Osteocyte (in vitro differentiated cells): ENCODE measurements around the gene GLCE. TPM values are rescaled to one million over a fixed set of nuclear protein-coding genes. Genes with fewer than 3 reads are reported as not detected.

ENCODE experiments used
- DNase-seq: peaks from one replicate; pipeline ENCODE4 v3.0.0; 2021; ENCODE audit warnings: mixed read lengths; ENCODE audit not compliant: unreplicated experiment; ENCODE audit errors: extremely low spot score
- H3K27ac Mint-ChIP-seq: one replicate; pipeline ENCODE4 v1.8.0; 2021; ENCODE audit warnings: mild to moderate bottlenecking, mixed read lengths; ENCODE audit not compliant: unreplicated experiment
- H3K27me3 Mint-ChIP-seq: one replicate; pipeline ENCODE4 v1.8.0; 2021; ENCODE audit warnings: mixed read lengths; ENCODE audit not compliant: unreplicated experiment
- H3K36me3 Mint-ChIP-seq: one replicate; pipeline ENCODE4 v1.8.0; 2021; ENCODE audit warnings: mixed read lengths; ENCODE audit not compliant: unreplicated experiment
- H3K4me1 Mint-ChIP-seq: one replicate; pipeline ENCODE4 v1.8.0; 2021; ENCODE audit warnings: mixed read lengths; ENCODE audit not compliant: unreplicated experiment
- H3K4me3 Mint-ChIP-seq: one replicate; pipeline ENCODE4 v1.8.0; 2021; ENCODE audit warnings: mild to moderate bottlenecking, moderate library complexity, mixed read lengths; ENCODE audit not compliant: unreplicated experiment
- H3K9me3 Mint-ChIP-seq: one replicate; pipeline ENCODE4 v1.8.0; 2021; ENCODE audit warnings: mixed read lengths; ENCODE audit not compliant: unreplicated experiment
- total RNA-seq: library from RNA; stranded (reverse); gene quantifications from 2 replicates; pipeline ENCODE4 v1.2.1, GENCODE V29; 2021
- TF ChIP-seq, protein P1 (sequence below): fragments of 200-600 bp; sonication (generic); IDR thresholded peaks from 2 replicates; pipeline ENCODE4 v1.5.0; 2021; ENCODE audit warnings: antibody characterized with exemption, mild to moderate bottlenecking, moderate library complexity

Gene GLCE
- total RNA-seq, 1 donor from 2014 or later: 19.5 TPM

DNA sequence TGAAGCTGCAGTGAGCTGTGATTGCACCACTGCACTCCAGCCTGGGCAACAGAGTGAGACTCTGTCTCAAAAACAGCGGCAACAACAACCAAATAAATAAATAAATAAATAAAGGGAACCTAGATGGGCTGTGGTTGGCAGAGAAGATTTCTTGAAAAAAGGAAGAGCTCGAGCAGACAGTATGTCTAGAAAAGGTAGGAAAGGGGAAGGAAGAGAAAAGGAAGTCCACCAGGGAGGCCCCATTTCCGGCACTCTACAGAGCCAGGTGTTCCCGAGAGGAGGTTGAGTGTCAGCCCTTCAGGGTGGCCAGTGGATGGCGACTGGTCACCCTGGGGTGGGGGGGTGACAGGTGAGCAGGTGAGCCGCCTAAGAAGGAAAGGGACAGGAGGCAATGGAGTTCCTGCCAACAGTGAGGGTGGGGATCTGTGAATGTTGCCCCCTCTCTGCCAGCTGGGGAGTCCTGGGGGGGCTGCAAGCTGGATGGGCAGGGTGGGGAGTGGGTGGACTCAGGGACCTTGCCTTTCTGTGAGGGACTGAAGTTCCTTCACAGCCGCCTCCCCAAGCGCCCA lies 153.1 kb downstream of the GLCE start:
- Mint-ChIP-seq H3K4me3 (no peak overlapping the region), H3K27ac (no peak overlapping the region), H3K9me3 (no peaks in the 10 kb centered on the region), H3K27me3 (no peaks in the 10 kb centered on the region), H3K36me3 (no peaks in the 10 kb centered on the region), H3K4me1 (peaks cover 2% of the 10 kb centered on the region)
- TF ChIP-seq, protein P1, sequence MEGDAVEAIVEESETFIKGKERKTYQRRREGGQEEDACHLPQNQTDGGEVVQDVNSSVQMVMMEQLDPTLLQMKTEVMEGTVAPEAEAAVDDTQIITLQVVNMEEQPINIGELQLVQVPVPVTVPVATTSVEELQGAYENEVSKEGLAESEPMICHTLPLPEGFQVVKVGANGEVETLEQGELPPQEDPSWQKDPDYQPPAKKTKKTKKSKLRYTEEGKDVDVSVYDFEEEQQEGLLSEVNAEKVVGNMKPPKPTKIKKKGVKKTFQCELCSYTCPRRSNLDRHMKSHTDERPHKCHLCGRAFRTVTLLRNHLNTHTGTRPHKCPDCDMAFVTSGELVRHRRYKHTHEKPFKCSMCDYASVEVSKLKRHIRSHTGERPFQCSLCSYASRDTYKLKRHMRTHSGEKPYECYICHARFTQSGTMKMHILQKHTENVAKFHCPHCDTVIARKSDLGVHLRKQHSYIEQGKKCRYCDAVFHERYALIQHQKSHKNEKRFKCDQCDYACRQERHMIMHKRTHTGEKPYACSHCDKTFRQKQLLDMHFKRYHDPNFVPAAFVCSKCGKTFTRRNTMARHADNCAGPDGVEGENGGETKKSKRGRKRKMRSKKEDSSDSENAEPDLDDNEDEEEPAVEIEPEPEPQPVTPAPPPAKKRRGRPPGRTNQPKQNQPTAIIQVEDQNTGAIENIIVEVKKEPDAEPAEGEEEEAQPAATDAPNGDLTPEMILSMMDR: no peak
- no peak for DNase-seq

DNA sequence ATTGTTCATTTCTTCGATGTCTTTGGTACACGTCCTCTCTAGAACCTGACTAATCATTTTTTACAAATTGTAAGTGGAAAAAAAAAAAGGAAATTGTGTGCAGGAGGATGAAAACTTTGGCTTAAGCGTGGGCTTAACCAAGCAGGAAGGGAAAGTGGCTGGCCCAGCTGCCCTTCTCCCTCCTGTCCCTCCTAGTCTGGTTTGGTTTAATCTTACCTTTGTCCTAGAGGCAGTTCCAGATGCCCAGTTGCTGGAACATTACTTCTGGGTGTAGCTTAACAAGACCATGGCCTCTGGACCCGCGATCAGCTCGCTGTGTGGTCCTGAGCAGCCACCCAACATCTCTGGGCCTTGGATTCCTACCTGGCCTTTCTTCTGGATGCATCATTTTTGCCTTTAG lies 153.7 kb downstream of the GLCE start:
- Mint-ChIP-seq H3K27ac (no peak overlapping the region), H3K36me3 (no peaks in the 10 kb centered on the region), H3K9me3 (no peaks in the 10 kb centered on the region), H3K4me3 (no peak overlapping the region), H3K27me3 (no peaks in the 10 kb centered on the region), H3K4me1 (peaks cover 2% of the 10 kb centered on the region)
- TF ChIP-seq, protein P1: no peak
- no peak for DNase-seq

DNA sequence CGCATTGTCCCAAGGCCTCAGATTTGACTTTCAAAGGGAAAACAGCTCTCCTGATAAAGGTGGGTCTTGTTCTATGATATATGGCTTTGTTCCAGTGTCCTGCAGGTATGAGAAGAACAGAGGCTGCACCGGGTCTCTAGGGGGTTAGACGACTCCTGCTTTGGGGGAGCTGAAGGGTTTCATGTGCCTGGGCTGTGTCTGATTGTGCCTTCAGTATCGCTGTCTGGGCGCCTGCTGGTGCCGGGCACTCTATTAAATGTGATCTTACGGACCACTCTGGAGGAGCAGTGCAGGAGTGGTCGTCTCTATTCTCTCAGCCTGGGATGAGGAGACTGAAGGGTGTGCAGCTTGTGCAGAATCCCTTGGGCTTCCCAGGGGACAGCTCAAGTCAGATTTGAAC lies 154.3 kb downstream of the GLCE start:
- peaks cover 2% of the 10 kb centered on the region for H3K4me1 Mint-ChIP-seq
- no peaks in the 10 kb centered on the region for H3K27me3 Mint-ChIP-seq
- no peak overlapping the region for H3K27ac Mint-ChIP-seq
- H3K4me3 Mint-ChIP-seq: no peak overlapping the region
- TF ChIP-seq, protein P1: no peak
- DNase-seq: no peak
- no peaks in the 10 kb centered on the region for H3K9me3 Mint-ChIP-seq
- no peaks in the 10 kb centered on the region for H3K36me3 Mint-ChIP-seq

GRCh38 chr15:69315402-69316110 lies 155.1 kb downstream of the GLCE start:
- DNase-seq: no peak
- TF ChIP-seq, protein P1: no peak
- no peaks in the 10 kb centered on the region for H3K36me3 Mint-ChIP-seq
- no peaks in the 10 kb centered on the region for H3K9me3 Mint-ChIP-seq
- no peak overlapping the region for H3K27ac Mint-ChIP-seq
- peaks cover 4% of the 10 kb centered on the region for H3K4me1 Mint-ChIP-seq
- no peaks in the 10 kb centered on the region for H3K27me3 Mint-ChIP-seq
- H3K4me3 Mint-ChIP-seq: no peak overlapping the region

GRCh38 chr15:69316291-69316690 lies 155.9 kb downstream of the GLCE start:
- Mint-ChIP-seq H3K9me3 (no peaks in the 10 kb centered on the region), H3K27ac (no peak overlapping the region), H3K36me3 (no peaks in the 10 kb centered on the region), H3K4me3 (no peak overlapping the region), H3K27me3 (no peaks in the 10 kb centered on the region), H3K4me1 (peaks cover 8% of the 10 kb centered on the region)
- TF ChIP-seq, protein P1: no peak
- DNase-seq: no peak
